PC-3 (cell line): Measurements from ENCODE around the gene GRXCR1.

Experiments
- EZH2 ChIP-seq: fragments of 300-600 bp; sonication (generic); IDR thresholded peaks from one replicate; pipeline ENCODE4 v1.6.1; 2017; ENCODE audit warnings: antibody characterized with exemption, mild to moderate bottlenecking, low read length; ENCODE audit not compliant: unreplicated experiment
- EZH2phosphoT487 ChIP-seq: fragments of 300-600 bp; sonication (generic); IDR thresholded peaks from 2 replicates; pipeline ENCODE4 v1.6.1; 2018; ENCODE audit warnings: mild to moderate bottlenecking, antibody characterized with exemption, low read length, borderline replicate concordance
- TF ChIP-seq, protein P1 (sequence below): fragments of 300-600 bp; sonication (generic); conservative IDR thresholded peaks from 2 replicates; pipeline ENCODE4 v1.5.1; 2017; ENCODE audit warnings: antibody characterized with exemption, low read depth, mild to moderate bottlenecking, low read length

DNA sequence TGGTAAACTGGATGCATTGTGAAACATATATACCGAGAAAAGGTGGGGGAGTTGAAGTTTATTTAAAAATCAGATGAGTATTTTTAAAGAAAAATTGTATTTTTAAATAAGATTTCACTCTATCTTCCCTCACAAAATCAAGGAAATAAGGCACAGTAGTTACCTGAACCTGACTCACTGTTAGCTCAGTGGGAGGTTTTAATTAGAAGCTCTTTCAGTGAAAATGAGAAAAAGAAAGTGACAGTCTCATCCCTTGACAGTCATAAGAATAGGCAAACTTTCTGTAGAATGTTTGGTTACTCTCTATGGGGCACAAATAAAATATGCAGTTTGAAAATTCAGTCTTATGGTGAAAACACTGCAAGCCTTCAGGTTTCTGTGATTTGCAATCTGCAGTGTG, 49.7 kb downstream of the GRXCR1 start:
- TF ChIP-seq EZH2 (no peak), EZH2phosphoT487 (no peak)
- TF ChIP-seq, protein P1, sequence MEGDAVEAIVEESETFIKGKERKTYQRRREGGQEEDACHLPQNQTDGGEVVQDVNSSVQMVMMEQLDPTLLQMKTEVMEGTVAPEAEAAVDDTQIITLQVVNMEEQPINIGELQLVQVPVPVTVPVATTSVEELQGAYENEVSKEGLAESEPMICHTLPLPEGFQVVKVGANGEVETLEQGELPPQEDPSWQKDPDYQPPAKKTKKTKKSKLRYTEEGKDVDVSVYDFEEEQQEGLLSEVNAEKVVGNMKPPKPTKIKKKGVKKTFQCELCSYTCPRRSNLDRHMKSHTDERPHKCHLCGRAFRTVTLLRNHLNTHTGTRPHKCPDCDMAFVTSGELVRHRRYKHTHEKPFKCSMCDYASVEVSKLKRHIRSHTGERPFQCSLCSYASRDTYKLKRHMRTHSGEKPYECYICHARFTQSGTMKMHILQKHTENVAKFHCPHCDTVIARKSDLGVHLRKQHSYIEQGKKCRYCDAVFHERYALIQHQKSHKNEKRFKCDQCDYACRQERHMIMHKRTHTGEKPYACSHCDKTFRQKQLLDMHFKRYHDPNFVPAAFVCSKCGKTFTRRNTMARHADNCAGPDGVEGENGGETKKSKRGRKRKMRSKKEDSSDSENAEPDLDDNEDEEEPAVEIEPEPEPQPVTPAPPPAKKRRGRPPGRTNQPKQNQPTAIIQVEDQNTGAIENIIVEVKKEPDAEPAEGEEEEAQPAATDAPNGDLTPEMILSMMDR: no peak
